B cell (primary cell): Measurements from ENCODE around the gene CATSPERB. TPM values are rescaled to one million over a fixed set of nuclear protein-coding genes. Genes with fewer than 3 reads are reported as not detected.
A peak's percentile ranks its signal among the peaks of the same experiment; 100 is the strongest.

ENCODE experiments used
- ATAC-seq: fragments of 200-7000 bp; cut with Tn5 transposase; one replicate; pipeline ENCODE4 v1.10.0; 2021; ENCODE audit warnings: low read depth, mild to moderate bottlenecking, moderate number of reproducible peaks, moderate library complexity
- CTCF ChIA-PET: fragments of 350-600 bp; sonication (Branson Sonifier 250); formaldehyde crosslinking; loops from one replicate; lab custom pipeline; 2021; ENCODE audit warnings: antibody characterized with exemption, inconsistent platforms; lab: Charles Lee
- POLR2A ChIA-PET: fragments of 350-600 bp; sonication (Branson Sonifier 250); formaldehyde crosslinking; loops from one replicate; lab custom pipeline; 2021; ENCODE audit warnings: antibody characterized with exemption; lab: Charles Lee
- DNase-seq: peaks from one replicate; pipeline ENCODE4 v3.0.0; 2013
- H2AFZ ChIP-seq: 2 replicates; pipeline ENCODE4 v1.6.1; 2012; ENCODE audit warnings: mild to moderate bottlenecking, low read depth, low read length; ENCODE audit not compliant: insufficient read depth, poor library complexity, severe bottlenecking
- H3K27ac ChIP-seq, 2 donors: 1 replicate in 1 of 2; 2 replicates in 1 of 2; pipeline ENCODE4 v1.5.1; 2012 to 2013; ENCODE audit warnings: low read length in 2 of 2, mild to moderate bottlenecking in 2 of 2, moderate library complexity in 1 of 2
- H3K27me3 ChIP-seq, 4 experiments: fragments of 200-600 bp in 1 of 4; sonication (generic) in 1 of 4; replicated peaks in 1 of 4; 1 replicate in 2 of 4; 2 replicates in 2 of 4; pipeline versions ENCODE4 v1.6.1 to v1.7.0; 2013 to 2016; ENCODE audit warnings: low read length in 3 of 4, mild to moderate bottlenecking in 2 of 4, mixed read lengths in 1 of 4, moderate library complexity in 1 of 4; ENCODE audit not compliant: insufficient read depth in 4 of 4, control insufficient read depth in 3 of 4; ENCODE audit errors: control extremely low read depth in 1 of 4
- H3K36me3 ChIP-seq, 2 experiments: replicated peaks in 1 of 2; 1 replicate in 1 of 2; 2 replicates in 1 of 2; pipeline versions ENCODE4 v1.6.1 to v1.7.1; 2013; ENCODE audit warnings: low read length in 1 of 2; ENCODE audit not compliant: insufficient read depth in 2 of 2, control insufficient read depth in 1 of 2; ENCODE audit errors: control extremely low read depth in 1 of 2, extremely low read depth in 1 of 2
- H3K4me1 ChIP-seq, 2 donors: fragments of 200-600 bp in 1 of 2; sonication (generic) in 1 of 2; 1 replicate in 1 of 2; 2 replicates in 1 of 2; pipeline versions ENCODE4 v1.5.1 to v1.6.1; 2013 to 2017; ENCODE audit warnings: low read length in 2 of 2; ENCODE audit not compliant: control insufficient read depth in 2 of 2, insufficient read depth in 2 of 2
- H3K4me2 ChIP-seq: replicated peaks from 2 replicates; pipeline ENCODE3; 2012; ENCODE audit warnings: mild to moderate bottlenecking, low read depth, low read length; ENCODE audit not compliant: poor library complexity, severe bottlenecking
- H3K4me3 ChIP-seq, 5 experiments: fragments of 200-600 bp in 1 of 5; sonication (generic) in 1 of 5; 1 replicate in 3 of 5; 2 replicates in 2 of 5; pipeline versions ENCODE4 v1.5.1 to v1.7.0; 2011 to 2016; ENCODE audit warnings: low read length in 4 of 5, mild to moderate bottlenecking in 4 of 5, low read depth in 2 of 5, control low read depth in 1 of 5, moderate library complexity in 1 of 5; ENCODE audit not compliant: insufficient read depth in 1 of 5; ENCODE audit errors: control extremely low read depth in 1 of 5, extremely low read depth in 1 of 5
- H3K79me2 ChIP-seq: fragments of 200-600 bp; sonication (generic); one replicate; pipeline ENCODE4 v1.6.0; 2016; ENCODE audit warnings: low read length; ENCODE audit not compliant: control insufficient read depth, insufficient read depth
- H3K9ac ChIP-seq: fragments of 200-600 bp; sonication (generic); 2 replicates; pipeline ENCODE4 v1.6.1; 2017; ENCODE audit warnings: mild to moderate bottlenecking, low read length, moderate library complexity
- H3K9me3 ChIP-seq, 3 donors: one replicate each; pipeline versions ENCODE4 v1.6.1 to v1.7.1; 2013; ENCODE audit warnings: low read length in 2 of 3; ENCODE audit not compliant: control insufficient read depth in 2 of 3, insufficient read depth in 1 of 3; ENCODE audit errors: control extremely low read depth in 1 of 3
- H4K20me1 ChIP-seq: 2 replicates; pipeline ENCODE4 v1.6.0; 2012; ENCODE audit warnings: mild to moderate bottlenecking, low read length; ENCODE audit not compliant: insufficient read depth, control insufficient read depth, poor library complexity, severe bottlenecking
- H3K27ac Mint-ChIP-seq: one replicate; pipeline ENCODE4 v1.8.0; 2021; ENCODE audit warnings: mixed read lengths
- H3K27me3 Mint-ChIP-seq: one replicate; pipeline ENCODE4 v1.8.0; 2021; ENCODE audit warnings: mixed read lengths
- H3K4me1 Mint-ChIP-seq: one replicate; pipeline ENCODE4 v1.8.0; 2021; ENCODE audit warnings: mixed read lengths
- H3K4me3 Mint-ChIP-seq: one replicate; pipeline ENCODE4 v1.8.0; 2021; ENCODE audit warnings: mixed read lengths
- H3K9me3 Mint-ChIP-seq: one replicate; pipeline ENCODE4 v1.8.0; 2022; ENCODE audit warnings: mixed read lengths; ENCODE audit not compliant: insufficient read depth
- CTCF ChIP-seq: fragments of 200-600 bp; IDR thresholded peaks from one replicate; pipeline ENCODE4 v1.8.0; 2022; ENCODE audit warnings: antibody characterized with exemption, mild to moderate bottlenecking
- EZH2 ChIP-seq: IDR thresholded peaks from 2 replicates; pipeline ENCODE4 v1.6.1; 2012; ENCODE audit warnings: borderline replicate concordance, low read depth, mild to moderate bottlenecking, moderate library complexity, low read length; ENCODE audit not compliant: insufficient read depth, poor library complexity, severe bottlenecking
- WGBS: methylation state at CpG from one replicate; pipeline ENCODE4 v1.1.5; 2013; ENCODE audit warnings: missing lambda C conversion rate; ENCODE audit not compliant: insufficient coverage; 5-methylcytosine and 5-hydroxymethylcytosine counted together
- intact Hi-C: fragments of 100-400 bp; cut with micrococcal nuclease; formaldehyde crosslinking; loops from one replicate; pipeline ENCODE4 v1.10.0; 2022
- polyA plus RNA-seq: library from polyadenylated mRNA; depleted of rRNA; stranded (reverse); fragments of >200 nt; gene quantifications from 2 replicates; pipeline ENCODE4 v1.2.3, GENCODE V29; 2012
- total RNA-seq, 2 donors: library from RNA; stranded (reverse); fragments of 120-200 nt in 1 of 2; gene quantifications; 1 replicate in 1 of 2; 2 replicates in 1 of 2; pipeline versions ENCODE4 v1.2.3 to v1.2.4, GENCODE V29; 2013 to 2022

CATSPERB gene
- total and polyA plus RNA-seq, 2 donors (not counting 1 experiment from before 2014, with no cell fraction given), result 0.12 to 0.18 TPM

GRCh38 chr14:91545946-91546716 is 185.8 kb downstream of the CATSPERB start:
- H3K4me2 ChIP-seq, result no peak overlapping the region
- H3K27me3 ChIP-seq, result no peaks in the 10 kb centered on the region
- Mint-ChIP-seq H3K4me3 (no peak overlapping the region), H3K9me3 (peaks cover 5% of the 10 kb centered on the region), H3K27me3 (peaks cover 4% of the 10 kb centered on the region), H3K4me1 (no peaks in the 10 kb centered on the region), H3K27ac (no peak overlapping the region)
- POLR2A ChIA-PET, result no interaction called here
- WGBS, result 100% methylated on average over 1 of the region's 5 CpGs
- ATAC-seq, result no peak
- H3K27ac ChIP-seq, result no peak overlapping the region
- intact Hi-C loops, result no loop called here
- H4K20me1 ChIP-seq, result no peaks in the 10 kb centered on the region
- no peaks in the 10 kb centered on the region for H3K36me3 ChIP-seq
- H3K79me2 ChIP-seq, result no peaks in the 10 kb centered on the region
- no peaks in the 10 kb centered on the region for H3K4me1 ChIP-seq
- CTCF ChIA-PET, result no interaction called here
- DNase-seq, result no peak
- no peak overlapping the region for H2AFZ ChIP-seq
- TF ChIP-seq EZH2 (no peak), CTCF (no peak)
- peaks cover 1 to 13% (median 7%) of the 10 kb centered on the region in 3 donors for H3K9me3 ChIP-seq
- no peak overlapping the region for H3K4me3 ChIP-seq
- H3K9ac ChIP-seq, result no peak overlapping the region

GRCh38 chr14:91545204-91545603 is 186.7 kb downstream of the CATSPERB start:
- Histone ChIP-seq H3K4me2 (no peak overlapping the region), H3K4me3 (no peak overlapping the region), H3K27ac (no peak overlapping the region), H2AFZ (no peak overlapping the region), H3K36me3 (no peaks in the 10 kb centered on the region), H3K9me3 (peaks cover 1 to 14% (median 9%) of the 10 kb centered on the region in 3 donors), H4K20me1 (no peaks in the 10 kb centered on the region), H3K4me1 (no peaks in the 10 kb centered on the region), H3K79me2 (no peaks in the 10 kb centered on the region), H3K27me3 (no peaks in the 10 kb centered on the region), H3K9ac (no peak overlapping the region)
- peaks cover 10% of the 10 kb centered on the region for H3K27me3 Mint-ChIP-seq
- peaks cover 8% of the 10 kb centered on the region for H3K9me3 Mint-ChIP-seq
- H3K4me3 Mint-ChIP-seq, result no peak overlapping the region
- no peak for DNase-seq
- ChIA-PET CTCF (no interaction called here), POLR2A (no interaction called here)
- H3K27ac Mint-ChIP-seq, result no peak overlapping the region
- intact Hi-C loops, result no loop called here
- H3K4me1 Mint-ChIP-seq, result no peaks in the 10 kb centered on the region
- ATAC-seq, result no peak
- no peak for TF ChIP-seq EZH2
- TF ChIP-seq CTCF, result peak; percentile 11
